HepG2 (cell line): ENCODE data around the gene KRT13. TPM values are rescaled to one million over a fixed set of nuclear protein-coding genes. Genes with fewer than 3 reads are reported as not detected.

Source experiments
- ATAC-seq: fragments of 200-7000 bp; cut with Tn5 transposase; 3 replicates; pipeline ENCODE4 v1.9.1; 2020; ENCODE audit warnings: mild to moderate bottlenecking, moderate library complexity
- BruUV-seq: library from RNA; stranded (reverse); fragments of 400-500 nt; replicated peaks from 2 replicates; lab custom pipeline; 2021; lab: Mats Ljungman, UMichigan
- CTCF ChIA-PET: fragments of 300-600 bp; formaldehyde crosslinking; extraction: SDS; loops from one replicate; lab custom pipeline; 2021; ENCODE audit warnings: low total read pairs, inconsistent platforms, low intra/inter-chr PET ratio; lab: Yijun Ruan, JAX
- POLR2A ChIA-PET: fragments of 350-600 bp; sonication (Branson Sonifier 250); formaldehyde crosslinking; loops from one replicate; lab custom pipeline; 2020; ENCODE audit warnings: antibody characterized with exemption, inconsistent platforms; lab: Yijun Ruan, JAX
- DNase-seq: peaks from one replicate; pipeline ENCODE4 v3.0.0-alpha.2; 2015; ENCODE audit warnings: low spot score
- FAIRE-seq: peaks from 3 replicates; lab custom pipeline; 2011; peaks lifted over from hg19 to GRCh38; lab: Jason Lieb, UNC
- H2AFZ ChIP-seq: one replicate; pipeline ENCODE4 v1.6.1; 2011; ENCODE audit warnings: low read length, inconsistent platforms
- H3K27ac ChIP-seq: fragments of 300-600 bp; 3 replicates; pipeline ENCODE4 v1.8.0; 2011; ENCODE audit warnings: mixed run types, mild to moderate bottlenecking, mixed read lengths, low read length, inconsistent platforms; ENCODE audit not compliant: insufficient read depth; ENCODE audit errors: extremely low read length
- H3K27me3 ChIP-seq, 2 experiments: fragments of 200-600 bp in 1 of 2; 2 replicates in 1 of 2; 3 replicates in 1 of 2; pipeline versions ENCODE4 v1.6.0 to v1.8.0; 2011; ENCODE audit warnings: low read length in 2 of 2, mild to moderate bottlenecking in 2 of 2, moderate library complexity in 2 of 2, inconsistent platforms in 1 of 2; ENCODE audit not compliant: insufficient read depth in 2 of 2, control insufficient read depth in 1 of 2
- H3K36me3 ChIP-seq, 2 experiments: fragments of 200-600 bp in 1 of 2; replicated peaks in 1 of 2; 2 replicates in 1 of 2; 3 replicates in 1 of 2; pipeline versions ENCODE4 v1.5.1 to v1.8.0; 2011; ENCODE audit warnings: low read length in 2 of 2, inconsistent platforms in 1 of 2; ENCODE audit not compliant: insufficient read depth in 2 of 2, control insufficient read depth in 1 of 2
- H3K4me1 ChIP-seq: 2 replicates; pipeline ENCODE4 v1.5.1; 2012; ENCODE audit warnings: low read length, inconsistent platforms; ENCODE audit not compliant: insufficient read depth
- H3K4me2 ChIP-seq: 2 replicates; pipeline ENCODE4 v1.6.0; 2011; ENCODE audit warnings: low read depth, low read length, inconsistent platforms
- H3K4me3 ChIP-seq, 3 experiments: fragments of 200-600 bp in 1 of 3; sonication (generic), shearing (Covaris generic) in 1 of 3; replicated peaks in 1 of 3; 2 replicates each; pipeline ENCODE4 v1.5.1; 2011 to 2016; ENCODE audit warnings: low read length in 3 of 3, inconsistent platforms in 2 of 3, low read depth in 2 of 3, mild to moderate bottlenecking in 2 of 3, control low read depth in 1 of 3, mixed read lengths in 1 of 3; ENCODE audit not compliant: insufficient read depth in 1 of 3
- H3K79me2 ChIP-seq: one replicate; pipeline ENCODE4 v1.6.1; 2011; ENCODE audit warnings: low read length, inconsistent platforms; ENCODE audit not compliant: insufficient read depth
- H3K9ac ChIP-seq: 2 replicates; pipeline ENCODE4 v1.6.0; 2011; ENCODE audit warnings: mild to moderate bottlenecking, low read depth, low read length, inconsistent platforms; ENCODE audit not compliant: insufficient read depth
- H3K9me3 ChIP-seq: 2 replicates; pipeline ENCODE4 v1.5.1; 2012; ENCODE audit warnings: mild to moderate bottlenecking, low read length
- H4K20me1 ChIP-seq: 2 replicates; pipeline ENCODE4 v1.6.0; 2011; ENCODE audit warnings: inconsistent platforms, mild to moderate bottlenecking, low read length, moderate library complexity; ENCODE audit not compliant: insufficient read depth
- CEBPB ChIP-seq: IDR thresholded peaks from 2 replicates; pipeline ENCODE4 v1.6.1; 2011; ENCODE audit warnings: low read depth, low read length, improper control_type of control experiment, borderline replicate concordance
- FOXA1 ChIP-seq, 2 experiments: fragments of 450-650 bp in 1 of 2; sonication (generic) in 1 of 2; formaldehyde crosslinking in 1 of 2; IDR thresholded peaks; 2 replicates each; pipeline versions ENCODE4 v1.4.0 to v1.6.1; 2016 to 2020; ENCODE audit warnings: missing genetic modification reagents in 1 of 2
- MNT ChIP-seq: fragments of 450-650 bp; IDR thresholded peaks from 2 replicates; pipeline ENCODE4 v1.6.1; 2016
- NR0B2 ChIP-seq: sonication (generic); formaldehyde crosslinking; IDR thresholded peaks from 2 replicates; pipeline ENCODE4 v1.4.0; 2020; ENCODE audit warnings: mild to moderate bottlenecking, missing genetic modification reagents
- PRMT3 ChIP-seq: sonication (generic); formaldehyde crosslinking; IDR thresholded peaks from 2 replicates; pipeline ENCODE4 v1.8.1; 2022; ENCODE audit warnings: low read depth, mild to moderate bottlenecking, moderate library complexity, missing genetic modification reagents, borderline replicate concordance
- SMARCE1 ChIP-seq: fragments of 450-650 bp; IDR thresholded peaks from 2 replicates; pipeline ENCODE4 v1.6.1; 2017; ENCODE audit warnings: borderline replicate concordance
- TEAD3 ChIP-seq: optimal IDR thresholded peaks from 2 replicates; pipeline ENCODE3; 2016; ENCODE audit warnings: borderline replicate concordance
- USF2 ChIP-seq, 2 experiments: sonication (generic) in 1 of 2; formaldehyde crosslinking in 1 of 2; IDR thresholded peaks; 2 replicates each; pipeline versions ENCODE4 v1.5.1 to v1.6.1; 2011 to 2020; ENCODE audit warnings: borderline replicate concordance in 1 of 2, low read depth in 1 of 2, low read length in 1 of 2, mild to moderate bottlenecking in 1 of 2, missing genetic modification reagents in 1 of 2, moderate library complexity in 1 of 2
- ZHX2 ChIP-seq, 2 experiments: sonication (generic) in 1 of 2; formaldehyde crosslinking in 1 of 2; IDR thresholded peaks; 2 replicates each; pipeline versions ENCODE4 v1.6.1 to v1.9.0; 2014 to 2022; ENCODE audit warnings: antibody characterized with exemption in 1 of 2, borderline replicate concordance in 1 of 2, inconsistent platforms in 1 of 2, low read depth in 1 of 2, missing genetic modification reagents in 1 of 2
- ZNF556 ChIP-seq: sonication (generic); formaldehyde crosslinking; IDR thresholded peaks from 2 replicates; pipeline ENCODE4 v1.4.0; 2020; ENCODE audit warnings: mild to moderate bottlenecking, missing genetic modification reagents, borderline replicate concordance
- WGBS: methylation state at CpG from one replicate; pipeline ENCODE4 v1.1.6; 2017; ENCODE audit warnings: low lambda C conversion rate; 5-methylcytosine and 5-hydroxymethylcytosine counted together
- in situ Hi-C: cut with HindIII; loops from 2 replicates; pipeline ENCODE4 v1.10.0; 2017; ENCODE audit warnings: low pct_unique_long_range_greater_than_20kb; ENCODE audit not compliant: extremely low pct_ligation_motif_present
- intact Hi-C: fragments of 100-400 bp; cut with micrococcal nuclease; formaldehyde crosslinking; loops from one replicate; pipeline ENCODE4 v1.10.0; 2022; ENCODE audit not compliant: unreplicated experiment
- polyA plus RNA-seq, 8 experiments: library from polyadenylated mRNA; depleted of rRNA in 3 of 8; stranded (reverse) in 7 of 8; unstranded in 1 of 8; fragments of >200 nt; fragmentation: Illumina TruSeq in 4 of 8; extraction: Trizol in 4 of 8; gene quantifications; 2 replicates each; pipeline versions ENCODE4 v1.2.1 to v1.2.3, GENCODE V29; 2011 to 2016; ENCODE audit warnings: low read depth in 4 of 8, missing spikeins in 1 of 8, mixed read lengths in 1 of 8; ENCODE audit not compliant: insufficient read depth in 1 of 8
- total RNA-seq, 5 experiments: library from RNA; depleted of rRNA; stranded (reverse); fragments of >200 nt; fragmentation: Illumina TruSeq; extraction: Trizol; gene quantifications; 2 replicates each; pipeline ENCODE4 v1.2.3, GENCODE V29; 2016; ENCODE audit warnings: low read depth in 1 of 5

KRT13 gene
- total and polyA plus RNA-seq, 2 of the 13 experiments (the other 11 are each of a cell fraction or from before 2014, with no cell fraction given), result not detected

- Histone ChIP-seq H3K27ac (no peak overlapping the region), H3K27me3 (peaks cover 11 to 72% of the 10 kb centered on the region in 2 experiments), H2AFZ (no peak overlapping the region), H3K4me1 (peaks cover 10% of the 10 kb centered on the region), H3K36me3 (no peaks in the 10 kb centered on the region), H3K9me3 (no peaks in the 10 kb centered on the region), H4K20me1 (no peaks in the 10 kb centered on the region), H3K9ac (no peak overlapping the region), H3K4me3 (no peak overlapping the region), H3K4me2 (no peak overlapping the region), H3K79me2 (no peaks in the 10 kb centered on the region)
- WGBS, result 38% methylated on average over 14 of the region's 14 CpGs
- POLR2A ChIA-PET, result interaction anchor here (1.2 kb wide), 1 partner anchor 183 kb away, joined by 3 read pairs; the partner anchor contains the start of gene EIF1
- no peak for DNase-seq
- FAIRE-seq, result no peak
- in situ Hi-C loops, result no loop called here
- BruUV-seq, result no TSS peak
- intact Hi-C loops, result no loop called here
- CTCF ChIA-PET, result no interaction called here
- ATAC-seq, result no peak
- TF ChIP-seq TEAD3 (CRISPR knock-in tag), result peak; percentile 73
- no peak for TF ChIP-seq ZHX2 (IDR thresholded peaks at IDR 0.05; ENCODE audit: low read depth)
- TF ChIP-seq ZHX2 (CRISPR knock-in tag; IDR thresholded peaks at IDR 0.05; ENCODE audit: borderline replicate concordance), result no peak
- no peak for TF ChIP-seq SMARCE1
- no peak for TF ChIP-seq FOXA1 (IDR thresholded peaks at IDR 0.05)
- TF ChIP-seq FOXA1 (CRISPR knock-in tag; IDR thresholded peaks at IDR 0.05), result peak; percentile 38; the same call in 1 of the 2 replicates
- TF ChIP-seq CEBPB, result no peak
- TF ChIP-seq MNT, result peak; percentile 63
- no peak for TF ChIP-seq PRMT3 (CRISPR knock-in tag)
- TF ChIP-seq ZNF556, result no peak
- TF ChIP-seq USF2 (IDR thresholded peaks at IDR 0.05; ENCODE audit: low read depth, low read length), result peak; percentile 31; the same call in 1 of the 2 replicates
- TF ChIP-seq USF2 (CRISPR knock-in tag; IDR thresholded peaks at IDR 0.05; ENCODE audit: borderline replicate concordance), result no peak
- TF ChIP-seq NR0B2 (CRISPR knock-in tag), result no peak
Measured at GRCh38 chr17:41505809-41506767, 676 bp upstream of the KRT13 start.
